ENCODE results near the gene TAC4. TPM values are rescaled to one million over a fixed set of nuclear protein-coding genes. Genes with fewer than 3 reads are reported as not detected.

Gene TAC4
- total RNA-seq: not detected in 2 replicates

GRCh38 chr17:49848019-49848473, at the start of gene TAC4:
Gene TAC4 (minus strand): TSS chr17:49848069. CDS start chr17:49848017, 52 bp downstream.
- intact Hi-C loops (cut with micrococcal nuclease): no loop called here

- intact Hi-C loops (cut with micrococcal nuclease): no loop called here
These were observed 49.0 kb upstream of the TAC4 start for GRCh38 chr17:49896860-49897259.

GRCh38 chr17:49896222-49896621, 48.4 kb upstream of the TAC4 start:
- intact Hi-C loops (cut with micrococcal nuclease): no loop called here

GRCh38 chr17:49895812-49896211, 47.9 kb upstream of the TAC4 start:
- intact Hi-C loops (cut with micrococcal nuclease): no loop called here

- intact Hi-C loops (cut with micrococcal nuclease): no loop called here
These were observed 46.9 kb upstream of the TAC4 start for GRCh38 chr17:49894761-49895160.

GRCh38 chr17:49891694-49892389, 44.0 kb upstream of the TAC4 start:
- intact Hi-C loops (cut with micrococcal nuclease): no loop called here

- intact Hi-C loops (cut with micrococcal nuclease): no loop called here
These were observed 43.4 kb upstream of the TAC4 start for GRCh38 chr17:49891271-49891670.

GRCh38 chr17:49890852-49891251, 43.0 kb upstream of the TAC4 start:
- intact Hi-C loops (cut with micrococcal nuclease): no loop called here

GRCh38 chr17:49890077-49890821, 42.4 kb upstream of the TAC4 start:
- intact Hi-C loops (cut with micrococcal nuclease): no loop called here

- intact Hi-C loops (cut with micrococcal nuclease): no loop called here
These were observed 41.6 kb upstream of the TAC4 start for GRCh38 chr17:49889500-49889899.

- intact Hi-C loops (cut with micrococcal nuclease): no loop called here
These were observed 40.0 kb upstream of the TAC4 start for GRCh38 chr17:49887744-49888360.

GRCh38 chr17:49887086-49887743, 39.3 kb upstream of the TAC4 start:
- intact Hi-C loops (cut with micrococcal nuclease): no loop called here

GRCh38 chr17:49886036-49886435, 38.2 kb upstream of the TAC4 start:
- intact Hi-C loops (cut with micrococcal nuclease): no loop called here

GRCh38 chr17:49882434-49882833, 34.6 kb upstream of the TAC4 start:
- intact Hi-C loops (cut with micrococcal nuclease): no loop called here

GRCh38 chr17:49881054-49881402, 33.2 kb upstream of the TAC4 start:
- intact Hi-C loops (cut with micrococcal nuclease): no loop called here

GRCh38 chr17:49880291-49881053, 32.6 kb upstream of the TAC4 start:
- intact Hi-C loops (cut with micrococcal nuclease): loop anchor here (1.0 kb wide), 1 partner anchor 118 kb away; no protein-coding TSS in a partner anchor

- intact Hi-C loops (cut with micrococcal nuclease): no loop called here
These were observed 31.3 kb upstream of the TAC4 start for GRCh38 chr17:49878931-49879904.

GRCh38 chr17:49875685-49876084, 27.8 kb upstream of the TAC4 start:
- intact Hi-C loops (cut with micrococcal nuclease): no loop called here

GRCh38 chr17:49874911-49875310, 27.0 kb upstream of the TAC4 start:
- intact Hi-C loops (cut with micrococcal nuclease): no loop called here

GRCh38 chr17:49873926-49874325, 26.1 kb upstream of the TAC4 start:
- intact Hi-C loops (cut with micrococcal nuclease): no loop called here
